Neutrophil (primary cell): ENCODE results near the gene PTPN3.

Experiments
- H3K27ac ChIP-seq: fragments of 200-600 bp; sonication (generic); 2 replicates; pipeline ENCODE4 v1.5.1; 2016; ENCODE audit warnings: mild to moderate bottlenecking, moderate library complexity
- H3K27me3 ChIP-seq: fragments of 200-600 bp; sonication (generic); 2 replicates; pipeline ENCODE4 v1.6.0; 2016; ENCODE audit warnings: mild to moderate bottlenecking
- H3K36me3 ChIP-seq: fragments of 200-600 bp; sonication (generic); 2 replicates; pipeline ENCODE4 v1.5.1; 2017
- H3K4me1 ChIP-seq, 2 experiments: fragments of 200-600 bp in 1 of 2; sonication (generic) in 1 of 2; 1 replicate in 1 of 2; 2 replicates in 1 of 2; pipeline versions ENCODE4 v1.5.1 to v1.6.1; 2013 to 2016; ENCODE audit warnings: low read depth in 1 of 2, low read length in 1 of 2, mild to moderate bottlenecking in 1 of 2, moderate library complexity in 1 of 2; ENCODE audit not compliant: control insufficient read depth in 1 of 2, insufficient read depth in 1 of 2
- H3K4me3 ChIP-seq, 2 experiments: fragments of 200-600 bp in 1 of 2; sonication (generic) in 1 of 2; 1 replicate in 1 of 2; 2 replicates in 1 of 2; pipeline ENCODE4 v1.5.1; 2013 to 2016; ENCODE audit warnings: low read depth in 1 of 2, low read length in 1 of 2, mild to moderate bottlenecking in 1 of 2, moderate library complexity in 1 of 2
- H3K9me3 ChIP-seq: fragments of 200-600 bp; sonication (generic); 2 replicates; pipeline ENCODE4 v1.5.1; 2016
- TF ChIP-seq, protein P1 (sequence below): fragments of 200-600 bp; sonication (generic); IDR thresholded peaks from 2 replicates; pipeline ENCODE4 v1.5.1; 2016; ENCODE audit warnings: antibody characterized with exemption

Gene PTPN3

DNA sequence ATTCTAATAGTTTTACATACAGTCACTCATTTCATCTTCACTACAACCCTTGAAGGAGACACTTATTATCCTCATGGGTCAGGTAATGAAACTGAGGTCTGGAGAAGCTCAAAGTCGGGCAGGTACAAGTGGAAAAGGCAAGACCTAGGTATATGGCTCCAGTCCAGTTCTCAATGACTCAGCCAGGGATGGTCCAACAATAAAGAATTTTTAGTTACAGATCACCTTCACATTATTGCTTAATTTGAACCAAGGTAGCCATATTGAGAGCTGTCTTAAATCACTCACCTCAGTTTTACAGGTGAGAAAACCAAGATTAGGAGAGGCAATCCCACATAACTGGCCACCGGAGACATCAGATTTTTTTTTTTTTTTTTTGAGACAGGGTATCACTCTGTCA, 55.4 kb downstream of the PTPN3 start:
- H3K4me1 ChIP-seq = no peaks in the 10 kb centered on the region
- no peaks in the 10 kb centered on the region for H3K36me3 ChIP-seq
- peaks cover 78% of the 10 kb centered on the region for H3K27me3 ChIP-seq
- H3K4me3 ChIP-seq = no peak overlapping the region
- H3K27ac ChIP-seq = no peak overlapping the region
- H3K9me3 ChIP-seq = no peaks in the 10 kb centered on the region
- TF ChIP-seq, protein P1, sequence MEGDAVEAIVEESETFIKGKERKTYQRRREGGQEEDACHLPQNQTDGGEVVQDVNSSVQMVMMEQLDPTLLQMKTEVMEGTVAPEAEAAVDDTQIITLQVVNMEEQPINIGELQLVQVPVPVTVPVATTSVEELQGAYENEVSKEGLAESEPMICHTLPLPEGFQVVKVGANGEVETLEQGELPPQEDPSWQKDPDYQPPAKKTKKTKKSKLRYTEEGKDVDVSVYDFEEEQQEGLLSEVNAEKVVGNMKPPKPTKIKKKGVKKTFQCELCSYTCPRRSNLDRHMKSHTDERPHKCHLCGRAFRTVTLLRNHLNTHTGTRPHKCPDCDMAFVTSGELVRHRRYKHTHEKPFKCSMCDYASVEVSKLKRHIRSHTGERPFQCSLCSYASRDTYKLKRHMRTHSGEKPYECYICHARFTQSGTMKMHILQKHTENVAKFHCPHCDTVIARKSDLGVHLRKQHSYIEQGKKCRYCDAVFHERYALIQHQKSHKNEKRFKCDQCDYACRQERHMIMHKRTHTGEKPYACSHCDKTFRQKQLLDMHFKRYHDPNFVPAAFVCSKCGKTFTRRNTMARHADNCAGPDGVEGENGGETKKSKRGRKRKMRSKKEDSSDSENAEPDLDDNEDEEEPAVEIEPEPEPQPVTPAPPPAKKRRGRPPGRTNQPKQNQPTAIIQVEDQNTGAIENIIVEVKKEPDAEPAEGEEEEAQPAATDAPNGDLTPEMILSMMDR = no peak

DNA sequence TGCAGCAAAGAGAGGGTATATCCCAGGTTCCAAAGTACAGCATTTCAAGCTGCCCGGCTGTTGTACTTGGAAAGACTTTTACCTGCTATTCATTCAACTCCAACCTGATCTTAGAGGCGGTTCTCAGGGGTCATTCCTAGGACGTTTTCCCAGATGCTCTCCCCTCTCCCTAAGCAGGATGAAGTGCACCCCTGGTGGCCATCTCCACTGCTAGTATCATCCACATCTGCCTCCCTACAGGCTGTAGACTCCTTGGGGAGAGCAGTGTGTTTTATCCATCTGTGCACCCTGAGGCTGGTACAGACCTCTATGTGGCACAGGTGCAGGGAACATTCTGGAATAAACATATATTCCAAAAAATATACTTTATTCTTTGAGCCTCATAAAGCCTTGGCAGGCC, 56.8 kb downstream of the PTPN3 start:
- TF ChIP-seq, protein P1 = no peak
- Histone ChIP-seq H3K36me3 (no peaks in the 10 kb centered on the region), H3K9me3 (no peaks in the 10 kb centered on the region), H3K27me3 (peaks cover 77% of the 10 kb centered on the region), H3K4me1 (no peaks in the 10 kb centered on the region), H3K4me3 (no peak overlapping the region), H3K27ac (no peak overlapping the region)

DNA sequence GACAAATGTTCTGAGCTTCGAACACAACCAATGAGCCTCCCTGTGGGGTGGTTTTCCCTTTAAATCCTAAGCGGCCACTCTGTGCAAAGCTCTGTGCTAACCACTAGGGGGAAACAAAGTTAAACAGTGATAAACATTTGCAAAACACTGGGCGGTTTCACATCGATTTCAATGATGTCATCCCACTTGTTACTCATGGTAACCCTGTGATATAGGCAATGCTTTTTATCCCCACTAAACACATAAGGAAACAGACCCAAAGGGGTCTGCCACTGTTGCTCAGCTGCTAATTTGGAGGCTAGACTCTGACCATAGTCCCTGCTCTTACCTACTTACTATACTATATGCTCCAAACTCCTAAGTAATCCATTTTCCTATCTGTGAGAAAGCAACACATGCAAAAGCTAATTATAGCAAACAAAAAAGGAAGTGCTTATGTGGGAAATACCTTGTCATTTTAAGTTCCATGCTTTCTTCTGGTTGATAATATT, 57.3 kb downstream of the PTPN3 start:
- H3K27ac ChIP-seq = no peak overlapping the region
- no peak overlapping the region for H3K4me3 ChIP-seq
- peaks cover 75% of the 10 kb centered on the region for H3K27me3 ChIP-seq
- no peaks in the 10 kb centered on the region for H3K36me3 ChIP-seq
- TF ChIP-seq, protein P1 = no peak
- H3K4me1 ChIP-seq = no peaks in the 10 kb centered on the region
- H3K9me3 ChIP-seq = no peaks in the 10 kb centered on the region

DNA sequence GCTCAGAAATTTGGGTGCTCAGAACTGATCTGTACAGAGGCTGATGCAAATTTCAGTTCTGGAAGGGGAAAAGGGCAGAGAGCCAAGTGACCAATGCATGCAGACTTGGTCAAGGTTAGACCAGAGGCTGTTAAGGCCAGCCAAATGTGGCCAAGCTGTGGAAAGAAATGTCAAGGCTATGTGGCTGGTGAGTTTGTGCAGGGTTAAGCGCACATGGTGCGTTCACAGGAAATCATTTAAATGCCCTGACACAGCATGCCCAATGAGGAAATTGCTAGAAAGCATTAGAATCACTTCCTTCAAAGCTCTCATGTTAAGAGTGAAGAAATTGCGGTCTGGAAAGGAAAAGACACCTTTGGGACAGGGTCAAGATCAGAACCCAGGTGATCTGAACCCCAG, 58.0 kb downstream of the PTPN3 start:
- H3K4me1 ChIP-seq = no peaks in the 10 kb centered on the region
- no peaks in the 10 kb centered on the region for H3K9me3 ChIP-seq
- peaks cover 67% of the 10 kb centered on the region for H3K27me3 ChIP-seq
- TF ChIP-seq, protein P1 = no peak
- no peaks in the 10 kb centered on the region for H3K36me3 ChIP-seq
- H3K4me3 ChIP-seq = no peak overlapping the region
- no peak overlapping the region for H3K27ac ChIP-seq

DNA sequence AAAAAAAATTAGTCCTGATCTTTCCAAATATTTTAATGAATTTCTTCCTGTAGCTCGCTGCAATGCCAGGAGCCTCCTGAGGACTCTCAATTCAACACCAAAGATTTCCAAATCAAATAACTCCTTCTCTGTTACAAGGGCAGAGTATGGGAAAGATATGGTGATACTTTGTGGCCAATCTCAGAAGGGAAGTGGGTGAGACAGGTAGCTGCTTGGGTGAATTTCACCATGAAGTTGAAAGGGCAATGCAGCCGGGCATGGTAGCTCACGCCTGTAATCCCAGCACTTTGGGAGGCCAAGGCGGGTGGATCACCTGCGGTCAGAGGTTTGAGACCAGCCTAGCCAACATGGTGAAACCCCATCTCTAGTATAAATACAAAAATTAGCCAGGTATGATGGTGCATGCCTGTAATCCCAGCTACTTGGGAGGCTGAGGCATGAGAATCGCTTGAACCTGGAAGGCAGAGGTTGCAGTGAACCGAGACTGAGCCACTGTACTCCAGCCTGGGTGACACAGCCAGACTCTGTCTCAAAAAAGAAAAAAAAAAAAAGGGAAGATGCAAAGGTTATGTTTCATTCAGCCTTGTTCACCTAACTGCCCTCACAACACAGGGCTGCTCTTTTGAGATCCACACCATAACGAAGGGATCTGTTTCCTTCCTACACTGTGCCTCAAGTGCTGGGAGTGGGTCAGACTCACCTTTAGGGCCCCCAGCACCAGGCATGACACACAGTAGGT, 58.6 kb downstream of the PTPN3 start:
- H3K27ac ChIP-seq = no peak overlapping the region
- no peaks in the 10 kb centered on the region for H3K36me3 ChIP-seq
- no peaks in the 10 kb centered on the region for H3K4me1 ChIP-seq
- no peaks in the 10 kb centered on the region for H3K9me3 ChIP-seq
- H3K27me3 ChIP-seq = peaks cover 62% of the 10 kb centered on the region
- TF ChIP-seq, protein P1 = no peak
- no peak overlapping the region for H3K4me3 ChIP-seq
